HG03025 (cell line): ENCODE data around the gene GRIPAP1.
"Not testable (repeated sequence)": the region's sequence is repeated elsewhere in the genome, so short reads cannot be mapped to it uniquely, and the experiment has no call there.

Experiments
- ATAC-seq: cut with Tn5 transposase; IDR thresholded peaks from one replicate; pipeline ENCODE4 v1.9.1; 2021; ENCODE audit warnings: mild to moderate bottlenecking, moderate library complexity; ENCODE audit not compliant: unreplicated experiment, low FRiP score

GRIPAP1 gene

DNA sequence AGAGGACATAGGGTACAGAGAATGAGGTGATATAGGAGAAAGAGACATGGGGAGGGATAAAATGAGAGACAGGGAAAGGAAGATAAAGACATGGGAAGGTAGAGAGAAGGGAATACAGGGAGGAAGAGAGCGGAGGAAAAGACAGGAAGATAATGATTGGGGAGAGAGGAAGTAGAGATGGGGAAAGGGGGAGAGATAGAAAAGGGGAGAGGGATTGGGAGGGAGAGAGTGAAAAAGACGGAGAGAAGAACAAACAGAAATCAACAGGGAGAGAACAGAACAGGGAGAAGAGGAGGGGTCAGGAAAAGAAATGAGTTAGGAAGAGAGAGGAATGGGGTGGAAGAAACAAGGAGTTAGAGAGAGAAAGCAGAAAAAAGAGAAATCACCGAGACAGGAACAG is 4.6 kb downstream of the GRIPAP1 start:
- no peak for ATAC-seq

DNA sequence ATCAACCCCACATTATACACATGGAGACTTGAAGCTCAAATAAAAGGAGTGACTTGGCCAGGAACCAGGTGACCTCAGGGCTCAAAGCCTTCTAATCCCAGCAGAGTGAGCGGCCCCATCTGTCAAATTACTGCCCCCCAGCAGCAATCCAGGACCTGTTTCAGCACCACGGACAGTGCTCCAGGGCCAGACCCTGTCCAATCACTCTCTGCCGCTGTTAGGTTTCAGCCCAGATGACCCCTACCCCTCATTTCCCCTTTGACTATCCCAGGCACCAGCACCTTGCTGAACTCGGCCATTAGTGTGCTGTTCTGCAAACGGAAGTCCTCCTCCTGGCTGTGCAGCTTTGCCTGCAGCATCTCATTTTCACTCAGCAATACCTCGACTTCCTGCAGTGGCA is 5.1 kb downstream of the GRIPAP1 start:
- ATAC-seq, result no peak

DNA sequence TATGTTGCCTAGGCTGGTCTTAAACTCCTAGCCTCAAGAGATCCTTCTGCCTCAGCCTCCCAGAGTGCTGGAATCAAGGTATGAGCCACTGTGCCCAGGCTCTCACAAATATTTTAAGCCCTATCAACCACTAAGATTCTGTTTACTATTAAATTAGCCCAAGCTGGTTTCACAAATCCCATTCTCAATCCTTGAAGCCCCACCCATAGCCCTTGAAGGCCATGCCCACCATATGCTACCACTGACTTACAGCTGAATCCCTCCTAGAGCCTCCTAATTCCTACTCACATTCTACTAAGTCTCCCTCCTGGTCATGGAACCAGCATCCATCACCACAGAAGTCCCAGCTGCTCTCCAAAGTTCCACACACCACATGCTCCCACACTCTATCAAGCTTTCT is 9.7 kb downstream of the GRIPAP1 start:
- ATAC-seq, result no peak

DNA sequence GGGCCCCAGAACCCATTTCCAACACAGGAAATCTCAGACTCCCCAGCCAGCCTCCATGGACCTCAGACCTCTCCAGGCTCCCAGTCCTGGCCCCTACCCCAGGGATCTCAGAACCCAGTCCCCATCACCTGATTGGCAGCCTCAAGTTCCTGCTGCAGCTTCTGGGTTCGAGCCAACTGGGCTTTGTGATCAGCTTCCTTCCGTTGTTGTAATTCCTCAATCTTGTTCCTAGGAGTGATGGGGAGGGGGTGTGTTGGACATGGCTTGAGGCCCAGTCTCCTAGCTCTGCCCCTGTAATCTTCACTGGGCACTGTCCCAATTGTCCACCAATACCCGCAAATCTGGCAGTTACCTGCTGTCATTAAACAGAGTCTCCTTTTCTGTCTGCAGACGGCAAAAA is 12.6 kb downstream of the GRIPAP1 start:
- no peak for ATAC-seq

DNA sequence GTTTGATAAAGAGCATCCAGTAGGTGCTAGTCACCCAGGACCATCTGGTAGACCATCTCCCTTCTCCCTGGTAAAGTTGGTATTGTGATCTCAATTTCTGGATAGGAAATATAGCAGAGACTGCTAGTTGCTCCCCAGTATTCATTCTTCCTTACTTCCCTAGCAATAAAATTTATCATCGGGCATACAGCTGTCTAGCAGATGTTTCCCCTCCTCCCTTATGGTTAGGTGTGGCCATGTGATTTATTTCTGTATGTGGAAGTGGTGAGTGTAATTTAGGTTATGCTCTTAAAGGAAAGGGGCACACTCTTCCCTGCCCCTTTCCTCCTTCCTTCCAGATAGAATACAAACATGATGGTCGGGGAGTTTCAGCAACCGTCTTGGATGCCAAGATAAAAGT is 18.2 kb downstream of the GRIPAP1 start:
- no peak for ATAC-seq

DNA sequence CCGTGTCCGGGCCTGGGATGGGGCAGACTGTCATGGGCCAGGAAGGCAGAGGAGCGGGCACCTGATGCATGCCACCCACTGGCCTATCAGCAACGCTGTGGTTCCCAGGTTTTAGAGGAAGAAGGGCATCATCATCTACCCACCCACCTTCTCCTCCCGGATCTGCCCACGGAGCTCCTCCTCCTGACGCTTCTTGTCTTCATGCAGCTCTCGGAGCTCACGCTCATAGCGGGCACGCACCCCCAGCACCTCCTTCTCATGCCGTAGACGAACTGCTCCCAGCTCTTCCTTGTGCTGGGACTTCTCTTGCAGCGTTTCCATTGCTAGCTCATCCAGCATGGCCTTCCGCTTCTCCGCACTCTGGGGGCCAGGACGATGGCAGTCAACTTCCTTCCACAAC is 19.0 kb downstream of the GRIPAP1 start:
- ATAC-seq, result no peak

DNA sequence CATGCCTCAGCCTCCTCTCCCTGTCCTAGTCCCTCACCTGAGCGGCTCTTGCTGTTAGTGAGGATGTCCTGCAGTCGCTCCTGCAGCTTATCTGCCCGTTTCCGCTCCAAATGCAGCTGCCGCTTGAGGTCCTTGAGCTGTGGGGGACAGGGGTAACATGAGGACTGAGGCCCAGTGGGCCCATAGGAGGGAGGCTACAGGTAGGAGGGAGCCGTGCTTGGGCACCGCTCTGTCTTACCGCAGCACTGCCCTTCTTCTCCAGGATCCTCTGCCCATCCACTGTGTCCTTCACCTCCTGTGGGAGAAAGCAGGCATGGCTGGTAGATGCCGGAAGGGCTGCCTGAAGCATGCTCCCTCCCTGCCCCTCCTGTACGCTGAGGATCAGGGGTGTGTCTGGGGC is 20.9 kb downstream of the GRIPAP1 start:
- no peak for ATAC-seq

DNA sequence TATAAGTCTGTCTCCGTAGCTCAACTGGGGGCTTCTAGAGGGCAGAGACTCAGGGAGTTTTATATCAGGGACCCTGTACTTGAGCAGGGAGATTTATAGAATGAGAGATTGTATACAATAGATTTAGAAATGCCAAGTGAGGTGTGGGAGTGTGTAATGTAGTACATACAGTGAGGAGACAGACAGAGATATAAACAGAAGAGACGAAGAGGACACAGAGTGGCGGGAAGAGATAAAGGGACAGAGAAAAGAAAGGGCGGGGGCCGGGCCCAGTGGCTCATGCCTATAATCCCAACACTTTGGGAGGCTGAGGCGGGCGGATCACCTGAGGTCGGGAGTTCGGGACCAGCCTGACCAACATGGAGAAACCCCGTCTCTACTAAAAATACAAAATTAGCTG is 21.7 kb downstream of the GRIPAP1 start:
- ATAC-seq, result not testable (repeated sequence)

DNA sequence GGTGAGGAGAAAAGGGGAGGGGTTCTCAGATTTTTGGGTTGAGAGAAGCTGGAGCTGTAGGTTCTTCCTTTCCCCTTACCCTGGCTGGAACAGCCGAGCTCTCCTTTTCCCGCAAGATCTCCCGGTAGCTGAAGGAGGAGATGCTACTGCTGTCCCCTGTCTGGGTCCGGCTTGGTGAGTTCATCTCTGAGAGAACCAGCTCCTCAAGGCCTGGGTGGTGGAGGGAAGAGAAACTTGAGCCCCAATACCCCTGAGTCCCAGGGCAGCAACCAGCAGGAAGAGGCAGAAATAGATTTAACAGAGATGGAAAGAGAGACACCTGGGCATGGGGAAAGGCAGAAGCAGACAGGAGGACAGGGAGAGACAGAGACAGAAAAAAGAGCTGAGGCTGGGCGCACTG is 23.8 kb downstream of the GRIPAP1 start:
- ATAC-seq, result no peak

DNA sequence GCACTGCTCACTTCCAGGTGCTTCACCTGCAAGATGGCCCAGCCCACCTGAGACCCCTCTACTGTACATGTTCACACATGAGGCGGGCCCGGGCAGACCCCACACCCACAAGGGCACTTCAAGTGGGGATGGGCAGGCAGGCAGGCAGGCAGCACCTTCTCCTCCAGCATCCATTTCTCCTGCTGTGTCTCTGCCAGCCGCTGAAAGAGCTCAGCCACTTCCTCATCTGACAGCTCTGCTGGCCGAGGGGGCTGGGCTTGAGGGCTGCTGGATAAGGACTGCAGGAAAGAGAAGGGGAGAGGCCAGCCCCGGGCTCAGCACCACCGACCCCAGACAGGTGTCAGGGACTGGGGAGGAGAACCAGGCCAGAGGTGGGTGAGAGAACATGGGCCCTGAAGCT is 26.0 kb downstream of the GRIPAP1 start:
- no peak for ATAC-seq

DNA sequence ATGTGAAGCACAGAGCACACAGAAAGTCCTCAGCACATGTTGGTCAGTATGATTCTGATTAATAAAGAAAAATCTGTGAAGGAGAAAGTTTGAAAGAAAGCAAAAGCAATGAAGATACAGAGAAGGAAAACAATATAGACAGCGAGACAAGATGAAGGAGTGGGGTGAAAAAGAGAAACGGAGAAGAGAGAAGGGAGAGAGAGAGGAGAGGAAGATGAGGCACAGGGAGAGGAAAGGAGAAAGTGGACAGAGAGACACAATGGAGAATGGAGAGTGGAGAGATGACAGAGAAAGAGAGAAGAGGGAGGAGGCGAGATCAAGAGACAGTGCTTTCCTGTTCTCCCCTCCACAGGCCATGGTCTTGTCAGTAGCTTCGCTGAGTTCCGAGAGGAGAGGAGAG is 26.5 kb downstream of the GRIPAP1 start:
- ATAC-seq, result no peak

DNA sequence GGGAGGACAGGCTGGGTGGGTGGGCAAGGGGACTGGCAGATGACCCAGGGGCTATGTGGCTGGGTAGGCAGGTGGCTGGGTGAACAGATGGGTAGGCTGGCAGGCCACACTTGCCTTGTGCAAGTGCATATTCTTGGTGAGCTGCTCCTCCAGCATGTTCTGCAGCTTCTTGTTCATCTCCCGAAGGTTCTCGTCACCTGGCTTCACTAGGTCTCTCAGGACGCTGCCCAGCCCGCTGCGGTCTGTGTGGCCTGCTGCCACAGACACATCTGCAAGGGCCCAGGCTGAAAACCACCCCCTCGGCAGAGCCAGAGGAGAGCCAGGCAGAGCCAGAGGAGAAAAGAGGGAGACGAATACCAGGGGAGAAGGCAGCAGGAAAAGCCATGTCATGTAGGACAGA is 27.0 kb downstream of the GRIPAP1 start:
- no peak for ATAC-seq

DNA sequence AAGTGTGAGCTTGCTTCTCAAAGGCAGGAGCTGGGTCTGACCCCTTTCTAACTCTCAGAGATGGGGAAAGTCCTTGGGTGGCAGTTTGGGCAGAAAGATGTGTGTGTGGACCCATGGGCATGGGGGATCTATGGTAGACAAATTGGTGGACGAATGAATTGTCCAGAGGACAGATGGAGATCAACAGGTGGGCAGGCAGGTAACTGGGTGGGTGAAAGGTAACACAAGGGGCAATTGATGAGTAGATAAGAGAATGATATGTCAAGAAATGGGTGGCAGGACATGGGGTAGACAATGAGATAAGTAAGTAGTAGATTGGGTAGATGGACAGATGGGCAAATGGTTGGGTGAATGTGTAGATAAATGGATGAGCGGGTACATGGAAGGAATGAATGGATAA is 27.5 kb downstream of the GRIPAP1 start:
- no peak for ATAC-seq

DNA sequence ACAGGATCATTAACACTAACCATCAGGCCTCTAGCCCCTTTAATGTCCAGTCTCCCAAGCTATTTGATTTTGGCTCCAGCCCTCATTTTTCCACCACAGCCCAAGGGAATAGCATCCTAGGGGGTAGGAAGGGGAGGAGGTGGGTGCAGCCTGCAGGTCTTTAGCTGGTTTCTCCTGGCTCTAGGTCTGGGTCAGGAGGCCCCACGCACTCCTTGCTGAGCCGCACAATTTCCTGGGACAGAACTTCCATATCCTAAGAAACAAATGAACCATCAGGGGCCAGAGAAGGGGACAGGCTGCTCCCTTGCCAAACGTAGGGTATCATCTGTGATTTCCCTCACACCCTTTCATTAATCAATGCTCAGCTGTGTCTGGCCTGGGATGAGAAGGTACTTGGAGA is 28.0 kb downstream of the GRIPAP1 start:
- no peak for ATAC-seq

DNA sequence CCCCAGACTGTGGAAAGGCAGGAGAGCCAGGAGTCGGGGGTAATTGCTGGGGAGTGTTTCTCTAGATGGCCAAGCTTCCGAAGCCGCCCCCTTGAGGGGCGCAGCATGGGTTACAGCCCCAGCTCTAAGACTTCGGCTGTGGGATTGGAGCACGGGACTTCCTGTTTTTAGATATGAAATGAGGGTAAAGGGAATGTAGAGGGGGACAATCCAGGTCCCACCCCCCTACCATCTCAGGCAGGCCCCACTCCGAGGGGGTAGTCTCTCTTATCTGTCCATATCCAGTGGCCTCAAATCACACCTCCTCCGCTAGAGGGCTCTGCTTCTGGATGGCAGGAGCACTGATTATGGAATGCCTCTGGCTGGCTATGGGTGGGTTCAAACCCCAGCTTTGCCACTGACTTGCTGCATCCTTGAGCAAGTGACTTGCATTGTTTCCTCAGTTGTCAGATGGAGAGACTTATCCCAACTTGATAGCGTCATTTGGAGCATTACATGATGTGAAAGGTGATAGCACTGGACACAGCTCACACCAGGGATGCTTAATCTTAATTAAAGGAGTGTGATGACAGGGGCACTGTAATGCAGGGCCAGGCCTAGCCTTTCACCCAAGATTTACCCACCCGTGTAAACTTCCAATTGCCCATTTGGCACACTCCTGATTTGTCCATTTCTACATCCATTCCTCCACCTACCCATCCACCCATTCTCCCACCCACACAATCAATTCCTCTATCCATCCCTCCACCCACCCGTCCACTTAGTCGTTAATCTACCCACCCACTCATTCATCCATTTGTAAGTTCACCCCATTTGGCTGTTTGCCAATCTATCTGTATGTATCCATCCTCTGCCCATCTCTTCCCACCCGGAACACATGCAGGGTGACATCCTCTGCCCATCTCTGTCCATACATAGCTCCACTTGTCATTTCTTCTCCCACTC is 29.6 kb downstream of the GRIPAP1 start:
- no peak for ATAC-seq

DNA sequence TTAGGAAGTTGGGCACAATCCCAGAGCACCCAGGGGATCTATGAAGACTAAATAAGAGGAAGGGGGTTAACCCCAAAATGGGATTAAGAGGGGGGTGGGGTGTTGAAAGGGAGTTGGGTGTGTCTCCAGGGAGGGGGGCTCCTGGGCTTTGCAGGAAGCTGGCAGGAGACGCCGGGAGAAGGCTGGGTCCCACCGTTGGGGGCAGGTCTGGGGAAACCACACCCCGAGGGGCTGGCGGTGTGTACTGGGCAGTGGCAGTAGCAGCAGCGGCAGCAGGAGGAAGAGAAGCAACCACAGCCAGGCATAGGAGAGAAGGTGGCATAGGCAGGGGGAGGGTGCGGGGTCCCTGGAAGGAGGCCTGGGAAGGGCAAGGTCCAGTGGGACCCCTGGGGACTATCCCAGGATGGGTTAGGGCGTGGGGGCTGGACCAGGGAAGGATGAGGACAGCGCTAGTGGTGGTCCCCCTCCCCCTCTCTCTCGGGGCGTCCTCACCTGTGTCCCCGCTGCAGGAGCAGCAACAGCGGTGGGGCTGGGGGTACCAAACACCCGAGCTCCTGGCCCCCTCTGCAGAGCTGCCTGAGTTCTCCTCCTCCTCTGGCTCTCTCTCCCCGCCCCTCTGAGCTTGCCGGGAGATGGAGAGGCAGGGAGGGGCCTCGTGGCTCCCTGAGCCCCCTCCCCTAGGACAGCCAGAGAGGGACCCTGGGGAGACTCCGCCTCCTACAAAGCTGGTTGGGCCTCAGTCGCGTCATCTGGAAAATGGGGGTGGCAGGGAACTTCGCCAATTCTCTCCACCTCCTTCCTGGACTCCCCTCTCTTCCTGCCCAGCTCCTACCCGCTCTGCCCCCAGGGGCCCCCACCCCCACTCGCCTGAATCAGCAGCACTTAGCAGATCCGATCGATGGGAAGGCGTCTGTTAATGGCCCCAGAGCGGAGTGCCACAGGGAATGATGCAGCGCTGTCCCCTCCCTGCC is 30.5 kb downstream of the GRIPAP1 start, which contains the start of gene KCND1:
KCND1 (minus strand) TSS at position 596 of the 971 bp plus-strand sequence. CDS start 1,573 bp downstream, outside the sequence.
- ATAC-seq, result no peak

DNA sequence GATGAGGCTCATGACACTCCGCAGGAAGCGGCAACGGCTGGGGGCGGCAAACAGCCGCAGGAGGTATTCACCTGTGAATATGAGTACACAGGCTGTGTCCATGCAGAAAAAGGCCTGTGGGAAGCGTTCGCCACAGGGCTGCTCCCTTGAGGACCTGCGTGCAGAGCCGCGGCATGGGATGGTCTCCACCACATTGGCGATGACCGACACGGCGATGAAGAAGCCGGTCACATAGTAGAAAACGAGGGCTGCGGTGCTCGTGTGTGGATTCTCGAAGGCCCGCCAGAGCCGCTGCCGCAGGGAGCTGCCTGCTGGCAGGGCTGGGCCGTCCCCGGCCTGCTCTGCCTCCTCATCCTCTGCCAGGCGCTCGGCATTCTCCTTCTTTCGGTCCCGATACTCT is 32.6 kb downstream of the GRIPAP1 start:
- no peak for ATAC-seq

DNA sequence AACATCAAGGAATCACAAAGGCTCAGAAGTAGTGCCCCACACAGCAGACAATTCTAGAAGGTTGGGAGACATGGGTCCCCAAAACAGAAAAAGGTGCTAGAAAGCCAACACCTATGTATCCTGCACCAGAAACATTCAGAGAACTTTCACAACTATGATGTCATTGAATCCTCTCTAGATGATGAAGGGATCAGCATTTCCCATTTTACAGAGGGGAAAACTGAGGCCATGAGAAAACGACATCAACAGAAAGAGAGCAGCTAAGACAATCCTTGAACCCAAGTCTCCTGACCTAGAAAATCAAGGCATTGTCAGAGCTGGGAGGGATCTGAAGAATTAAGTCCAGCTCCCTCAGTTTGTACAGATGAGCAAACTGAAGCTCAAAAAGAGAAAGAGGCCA is 33.7 kb downstream of the GRIPAP1 start:
- no peak for ATAC-seq

DNA sequence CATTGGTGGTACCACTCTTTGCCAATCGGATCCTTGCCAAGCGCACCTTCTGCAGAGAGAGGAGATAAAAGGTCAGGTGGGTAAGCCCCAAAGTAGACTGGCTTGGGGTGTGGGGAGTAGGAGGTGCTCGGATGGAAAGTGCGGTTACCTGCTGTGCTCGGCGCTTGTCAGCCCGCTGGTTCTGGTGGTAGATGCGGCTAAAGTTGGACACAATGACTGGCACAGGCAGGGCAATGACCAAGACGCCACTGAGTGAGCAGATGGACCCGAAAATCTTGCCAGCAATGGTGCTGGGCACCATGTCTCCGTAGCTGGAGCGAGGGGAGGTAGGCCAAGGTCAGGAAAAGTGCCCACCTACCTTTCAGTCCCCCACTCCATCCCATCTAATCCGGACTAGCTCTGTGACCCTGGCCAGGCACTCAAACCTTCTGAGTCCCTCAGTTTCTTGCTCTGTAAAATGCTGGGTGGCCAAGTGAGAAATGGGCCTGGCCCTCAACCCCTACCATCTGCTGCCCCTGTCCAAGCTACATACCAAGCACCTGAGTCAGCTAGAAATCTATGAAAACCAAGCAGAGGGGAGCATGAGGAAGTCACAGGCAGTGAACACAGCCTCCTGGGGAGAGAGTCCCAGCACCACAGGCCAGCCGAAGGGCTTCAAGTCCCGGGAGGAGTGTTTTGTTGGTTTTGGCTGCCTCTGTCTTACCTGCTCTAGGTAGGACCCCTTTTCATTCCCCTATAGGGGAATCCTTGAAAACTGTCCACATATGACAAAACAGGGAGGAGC is 35.1 kb downstream of the GRIPAP1 start:
- ATAC-seq, result no peak

DNA sequence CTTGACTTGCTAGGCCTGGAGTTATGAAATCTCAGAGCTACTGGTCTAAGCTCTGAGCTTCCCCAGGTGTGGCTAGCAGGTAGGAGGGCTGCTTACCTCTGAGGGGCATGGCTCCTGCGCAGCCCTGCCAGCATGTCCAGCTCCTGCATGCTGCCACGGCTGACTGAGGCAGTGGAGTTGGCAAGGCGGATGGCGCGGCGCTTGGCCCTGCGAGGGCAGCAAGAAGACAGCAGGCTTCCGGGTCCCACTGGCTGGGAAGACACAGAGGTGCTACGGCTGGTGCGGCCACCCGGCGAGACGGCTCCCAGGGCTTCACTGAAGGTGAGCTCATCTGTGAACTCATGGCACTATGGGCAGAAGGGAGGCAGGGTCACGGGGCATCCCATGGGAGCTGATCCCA is 36.1 kb downstream of the GRIPAP1 start:
- no peak for ATAC-seq
